Stimulated activated CD4-positive, alpha-beta T cell treated with anti-CD3 and anti-CD28 coated beads, TNF-alpha, amount 100 ng/mL, for 4 hours (primary cell): ENCODE results near the gene ITIH5.

Experiments
- DNase-seq, 3 experiments: peaks; one replicate each; pipeline ENCODE4 v3.0.0-alpha.2; 2020; ENCODE audit warnings: low read depth in 3 of 3

Gene ITIH5

GRCh38 chr10:7587168-7587864 lies 79.5 kb downstream of the ITIH5 start:
- DNase-seq, result no peak

DNA sequence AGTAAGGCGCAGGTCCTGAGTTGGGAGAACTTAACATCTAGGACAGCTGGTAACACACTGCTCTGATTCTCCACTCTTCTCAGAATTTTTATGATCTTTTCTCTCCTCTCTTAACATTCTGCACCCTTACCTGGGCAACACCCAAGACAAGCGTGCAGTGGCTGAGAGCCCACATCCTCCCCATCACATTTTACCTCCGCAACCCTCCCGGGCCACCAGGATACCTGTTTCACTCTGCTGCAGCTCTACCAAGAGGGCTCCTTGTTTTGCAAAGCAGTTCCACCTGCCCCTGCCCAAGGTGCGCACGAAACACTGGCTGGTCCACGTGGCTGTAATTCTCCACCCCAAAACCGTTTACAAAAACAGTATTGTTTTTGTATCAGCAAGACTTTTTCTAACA lies 81.5 kb downstream of the ITIH5 start:
- DNase-seq, result no peak

DNA sequence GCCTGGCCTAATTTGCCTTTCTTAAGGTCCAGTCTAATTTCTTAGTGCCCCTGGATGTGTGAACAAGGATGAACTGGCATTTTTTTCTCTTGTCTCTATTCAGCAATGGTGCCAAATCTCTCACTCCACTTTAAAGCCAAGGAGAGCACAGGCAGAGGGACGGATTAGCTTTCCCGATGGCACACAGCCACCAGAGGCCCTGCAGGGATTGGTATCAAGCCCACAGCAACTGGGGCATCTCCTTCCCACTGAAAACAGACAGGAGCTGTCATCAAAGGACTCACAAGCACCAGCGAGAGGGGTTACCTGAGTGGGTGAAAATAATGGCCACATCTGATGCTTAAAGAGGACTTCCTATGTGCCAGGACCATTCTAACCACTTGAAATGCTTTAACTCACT lies 83.1 kb downstream of the ITIH5 start:
- DNase-seq, result no peak

GRCh38 chr10:7580520-7580919 lies 86.2 kb downstream of the ITIH5 start:
- no peak for DNase-seq

DNA sequence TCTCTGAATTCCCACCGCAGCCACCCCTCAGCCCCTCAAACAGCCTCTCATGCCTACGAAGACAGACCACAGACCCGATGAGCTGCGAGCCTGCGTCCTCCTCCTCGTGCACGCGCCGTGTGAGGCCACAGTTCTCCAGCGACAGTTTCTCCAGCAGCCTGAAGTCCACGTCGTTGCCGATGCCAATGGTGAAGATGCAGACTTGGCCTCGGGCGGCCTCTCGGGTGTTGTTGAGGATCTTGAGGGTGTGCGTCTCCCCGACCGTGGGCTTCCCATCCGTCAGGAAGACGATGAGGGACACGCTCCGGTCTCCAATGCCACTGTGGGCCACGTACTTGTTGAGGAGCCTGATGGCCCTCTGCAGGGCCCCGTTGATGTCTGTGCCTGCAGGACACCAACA lies 87.1 kb downstream of the ITIH5 start:
- no peak for DNase-seq

- no peak for DNase-seq
Observed at GRCh38 chr10:7577579-7577978, 89.2 kb downstream of the ITIH5 start.

GRCh38 chr10:7577176-7577575 lies 89.6 kb downstream of the ITIH5 start:
- no peak for DNase-seq

- no peak for DNase-seq
Observed at GRCh38 chr10:7576340-7576739, 90.4 kb downstream of the ITIH5 start.

DNA sequence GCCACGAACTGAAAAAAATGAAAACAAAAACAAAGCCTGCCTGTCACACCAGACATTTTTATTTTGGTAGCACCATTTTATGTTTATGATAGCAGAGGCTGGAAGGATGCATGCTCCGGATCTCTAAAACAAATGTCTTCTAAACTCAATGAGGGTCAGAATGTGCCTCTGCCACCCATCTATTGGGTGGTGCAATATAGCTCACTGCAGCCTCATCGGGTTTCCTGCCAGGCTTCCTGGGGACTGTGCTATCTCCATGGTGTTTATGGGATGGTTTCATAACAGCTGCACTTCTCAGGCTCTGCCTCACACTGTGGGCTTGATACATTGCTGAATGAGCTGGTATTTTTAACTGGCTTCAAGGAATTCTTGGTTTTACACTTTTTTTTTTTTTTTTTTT lies 94.4 kb downstream of the ITIH5 start:
- DNase-seq, result no peak

- no peak for DNase-seq
Observed at GRCh38 chr10:7571981-7572380, 94.8 kb downstream of the ITIH5 start.

DNA sequence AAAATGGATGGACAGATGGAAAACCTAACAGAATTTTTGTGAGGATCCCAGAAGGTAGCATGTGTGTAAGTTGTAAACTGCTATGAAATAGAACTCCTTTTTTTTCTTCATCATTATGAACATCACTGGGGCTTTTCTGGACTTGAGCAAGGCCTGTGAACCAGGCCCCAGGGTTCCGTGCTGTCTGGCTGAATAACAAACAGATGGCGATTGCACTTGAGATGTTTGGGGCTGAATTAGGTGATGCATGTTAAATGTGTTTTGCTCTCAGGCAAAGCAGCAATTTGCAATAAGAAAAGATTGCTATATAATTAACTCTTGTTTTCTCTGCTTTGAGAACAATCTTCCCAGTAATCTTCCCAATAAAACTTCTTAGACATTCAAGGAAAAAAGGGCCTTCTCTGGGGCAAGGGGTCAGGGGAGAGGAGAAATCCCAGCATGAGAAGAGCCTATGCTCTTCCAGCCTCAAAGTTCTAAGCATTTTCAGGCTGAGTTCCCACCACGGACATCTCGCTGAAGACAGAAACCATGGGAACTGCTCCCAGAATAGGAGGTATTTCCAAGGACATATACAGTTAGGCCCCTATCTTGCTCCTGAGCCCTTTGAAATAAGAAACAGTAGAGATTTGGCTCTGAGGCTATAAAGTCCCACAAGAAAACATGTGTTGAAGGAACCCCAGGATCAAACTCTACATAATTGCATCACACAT lies 98.7 kb downstream of the ITIH5 start:
- no peak for DNase-seq

DNA sequence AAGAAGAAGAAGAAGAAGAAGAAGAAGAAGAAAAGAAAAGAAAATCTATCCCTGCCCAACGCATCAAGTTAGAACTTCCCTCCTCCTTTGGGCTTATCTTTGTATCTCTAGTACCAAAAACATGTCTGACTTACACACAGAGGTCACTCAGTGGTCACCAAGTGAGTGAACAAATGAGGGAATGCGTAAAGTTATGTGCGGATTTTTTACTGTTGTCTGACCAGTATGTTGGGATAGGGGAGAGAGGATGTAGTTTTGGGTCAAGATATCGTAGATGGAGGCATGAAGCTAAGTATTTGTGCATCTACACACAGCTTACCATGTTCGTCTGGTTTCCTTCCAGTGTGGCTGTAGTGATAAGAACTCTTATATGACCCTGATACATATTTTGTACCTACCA lies 99.9 kb downstream of the ITIH5 start:
- no peak for DNase-seq

DNA sequence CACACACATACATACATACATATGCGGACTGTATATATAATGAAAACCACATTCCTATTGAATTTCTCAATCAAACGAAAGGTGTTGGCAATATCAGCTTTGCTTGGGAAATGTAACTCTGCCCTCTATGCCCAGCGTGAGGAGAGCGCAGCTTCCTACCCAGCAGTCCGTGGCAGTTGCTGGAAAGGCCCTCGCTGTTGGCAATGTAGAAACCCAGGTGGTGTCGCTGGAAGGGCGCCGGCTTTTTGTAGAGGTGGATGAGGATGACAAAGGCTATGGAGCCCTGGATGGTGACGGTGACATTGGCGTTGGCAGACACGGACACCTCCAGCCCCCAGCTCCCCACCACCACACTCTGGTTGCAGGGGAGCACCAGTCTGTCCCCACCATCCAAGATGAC lies 100.9 kb downstream of the ITIH5 start:
- no peak for DNase-seq

GRCh38 chr10:7563770-7564169 lies 103.0 kb downstream of the ITIH5 start:
- no peak for DNase-seq

- no peak for DNase-seq
Observed at GRCh38 chr10:7563368-7563767, 103.4 kb downstream of the ITIH5 start.

GRCh38 chr10:7561985-7562384 lies 104.8 kb downstream of the ITIH5 start:
- no peak for DNase-seq

DNA sequence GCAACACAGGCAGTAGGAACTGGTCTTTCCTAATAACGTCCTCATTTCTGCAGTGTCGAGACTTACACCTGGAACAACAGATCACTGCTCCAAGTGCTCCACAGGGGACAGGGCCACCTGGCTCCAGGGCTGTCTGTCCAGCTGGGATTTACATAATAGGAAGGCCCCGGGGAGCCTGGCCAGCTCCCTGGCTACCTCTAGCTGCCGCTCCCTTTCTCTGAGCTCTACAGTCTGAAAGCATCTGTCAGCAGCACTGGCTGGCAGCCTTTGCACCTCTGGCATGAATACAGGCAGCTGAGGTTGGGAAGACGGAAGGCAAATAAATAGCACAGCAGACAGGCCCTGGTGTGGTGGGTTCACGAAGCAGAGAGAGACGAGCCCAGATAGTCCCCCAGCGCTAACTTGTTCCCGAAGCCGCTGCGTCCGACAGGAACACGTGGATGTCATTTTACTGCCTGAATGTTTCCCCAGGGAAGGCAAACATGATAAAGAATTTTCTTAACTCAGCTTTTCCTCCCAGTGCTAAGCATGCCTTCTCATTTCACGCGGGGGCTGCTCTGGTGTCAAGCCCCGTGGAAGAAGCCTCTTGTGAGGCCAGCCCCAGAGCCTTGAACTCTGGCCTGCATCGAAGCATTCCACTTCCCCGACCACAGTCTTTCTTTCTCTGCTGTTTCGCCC lies 105.4 kb downstream of the ITIH5 start:
- DNase-seq, result no peak

- no peak for DNase-seq
Observed at GRCh38 chr10:7560519-7560918, 106.2 kb downstream of the ITIH5 start.

GRCh38 chr10:7559386-7559785 lies 107.4 kb downstream of the ITIH5 start:
- DNase-seq, result no peak

- DNase-seq, result no peak
Observed at GRCh38 chr10:7558036-7558435, 108.7 kb downstream of the ITIH5 start.

DNA sequence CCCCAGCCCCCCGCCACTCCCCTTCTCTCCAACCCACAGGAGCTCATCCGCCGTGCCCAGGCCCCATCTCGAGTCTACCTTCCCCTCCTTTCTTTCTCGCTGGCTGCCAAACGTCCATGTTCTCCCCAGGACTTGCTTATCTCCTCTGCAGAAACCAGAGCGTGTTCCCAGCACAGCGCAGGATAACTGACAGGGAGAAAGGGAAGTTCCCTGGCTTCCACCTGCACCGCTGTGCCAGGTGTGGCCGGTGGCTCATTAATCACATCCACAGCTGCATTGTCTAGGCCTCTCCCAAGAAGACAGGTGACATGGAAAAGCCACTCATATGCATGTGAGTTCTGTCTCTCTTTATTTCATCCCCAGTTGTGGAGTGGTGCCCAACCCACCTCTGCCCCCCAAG lies 113.2 kb downstream of the ITIH5 start:
- no peak for DNase-seq

- DNase-seq, result no peak
Observed at GRCh38 chr10:7551950-7552716, 114.6 kb downstream of the ITIH5 start.
